A549 (cell line): ENCODE results near the gene FAM216B. TPM values are rescaled to one million over a fixed set of nuclear protein-coding genes. Genes with fewer than 3 reads are reported as not detected.

Experiments used
- ATAC-seq, 2 experiments: fragments of 200-7000 bp in 1 of 2; fragments of >200 bp in 1 of 2; cut with Nextera tagmentation in 1 of 2; cut with Tn5 transposase in 1 of 2; 3 replicates each; pipeline versions ENCODE4 v1.8.0 to v1.9.1; 2018 to 2020; ENCODE audit warnings: mild to moderate bottlenecking in 1 of 2, moderate library complexity in 1 of 2
- CTCF ChIA-PET: fragments of 300-600 bp; sonication (Branson Sonifier 250); formaldehyde crosslinking; extraction: SDS; loops from one replicate; lab custom pipeline; 2021; ENCODE audit warnings: antibody characterized with exemption, inconsistent platforms; lab: Yijun Ruan, JAX
- POLR2A ChIA-PET: fragments of 350-600 bp; formaldehyde crosslinking; extraction: SDS; loops from one replicate; lab custom pipeline; 2021; ENCODE audit warnings: antibody characterized with exemption, inconsistent platforms; lab: Yijun Ruan, JAX
- DNase-seq, 2 experiments: peaks; one replicate each; pipeline versions ENCODE4 v3.0.0 to v3.0.0-alpha.2; 2011 to 2016; ENCODE audit warnings: low read depth in 1 of 2, low spot score in 1 of 2
- FAIRE-seq: peaks from 2 replicates; lab custom pipeline; 2011; peaks lifted over from hg19 to GRCh38; lab: Jason Lieb, UNC
- H3K27ac ChIP-seq, 2 experiments: fragments of >200 bp; sonication (Bioruptor Twin); formaldehyde crosslinking; 3 replicates each; pipeline ENCODE4 v1.5.1; 2016 to 2017
- H3K4me1 ChIP-seq: fragments of >200 bp; sonication (Bioruptor Twin); formaldehyde crosslinking; 3 replicates; pipeline ENCODE4 v1.6.1; 2016
- H3K4me2 ChIP-seq: fragments of >200 bp; sonication (Bioruptor Twin); formaldehyde crosslinking; 3 replicates; pipeline ENCODE4 v1.6.1; 2016
- H3K4me3 ChIP-seq: fragments of >200 bp; sonication (Bioruptor Twin); formaldehyde crosslinking; 3 replicates; pipeline ENCODE4 v1.5.1; 2016
- H3K9me3 ChIP-seq: fragments of >200 bp; sonication (Bioruptor Twin); formaldehyde crosslinking; 3 replicates; pipeline ENCODE4 v1.6.1; 2016
- CEBPB ChIP-seq, 2 experiments: fragments of >200 bp in 1 of 2; sonication (Bioruptor Twin) in 1 of 2; formaldehyde crosslinking in 1 of 2; IDR thresholded peaks; 2 replicates each; pipeline ENCODE4 v1.6.1; 2012 to 2016
- EHF ChIP-seq: fragments of 250-450 bp; sonication (Bioruptor Pico); IDR thresholded peaks from 2 replicates; pipeline ENCODE4 v1.5.0; 2020; ENCODE audit warnings: mild to moderate bottlenecking
- EHMT2 ChIP-seq: fragments of 200-600 bp; sonication (generic); IDR thresholded peaks from 2 replicates; pipeline ENCODE4 v1.6.1; 2016; ENCODE audit warnings: antibody characterized with exemption, low read depth, mild to moderate bottlenecking, moderate library complexity
- EP300 ChIP-seq, 2 experiments: fragments of >200 bp; sonication (Bioruptor Twin); formaldehyde crosslinking; IDR thresholded peaks; 2 replicates in 1 of 2; 3 replicates in 1 of 2; pipeline ENCODE4 v1.6.1; 2016 to 2017
- FOSB ChIP-seq: fragments of 250-450 bp; sonication (Bioruptor Pico); IDR thresholded peaks from 2 replicates; pipeline ENCODE4 v1.5.0; 2020; ENCODE audit warnings: mild to moderate bottlenecking, moderate library complexity
- FOSL2 ChIP-seq, 2 experiments: fragments of 450-650 bp in 1 of 2; fragments of >200 bp in 1 of 2; sonication (Bioruptor Twin) in 1 of 2; formaldehyde crosslinking; IDR thresholded peaks; 2 replicates each; pipeline versions ENCODE4 v1.5.0 to v1.6.1; 2016 to 2020; ENCODE audit warnings: mild to moderate bottlenecking in 1 of 2, moderate library complexity in 1 of 2
- HOXA7 ChIP-seq: fragments of 250-450 bp; sonication (Bioruptor Pico); IDR thresholded peaks from 2 replicates; pipeline ENCODE4 v1.5.0; 2020; ENCODE audit warnings: mild to moderate bottlenecking, moderate library complexity
- KDM1A ChIP-seq: fragments of 200-600 bp; sonication (generic); IDR thresholded peaks from 2 replicates; pipeline ENCODE4 v1.6.1; 2016; ENCODE audit warnings: low read depth, mild to moderate bottlenecking
- PHF8 ChIP-seq: fragments of 200-600 bp; sonication (generic); IDR thresholded peaks from 2 replicates; pipeline ENCODE4 v1.6.1; 2016; ENCODE audit warnings: low read depth, mild to moderate bottlenecking, antibody characterized with exemption, moderate library complexity, borderline replicate concordance
- POLR2A ChIP-seq: IDR thresholded peaks from 2 replicates; pipeline ENCODE4 v1.6.1; 2012; ENCODE audit warnings: mild to moderate bottlenecking, low read length
- POLR2AphosphoS2 ChIP-seq: conservative IDR thresholded peaks from 2 replicates; pipeline ENCODE4 v1.6.1; 2012; ENCODE audit warnings: low read length, improper control_type of control experiment, inconsistent platforms
- RCOR1 ChIP-seq: fragments of 150-350 bp; IDR thresholded peaks from 2 replicates; pipeline ENCODE4 v1.6.1; 2014; ENCODE audit warnings: antibody characterized with exemption, low read length, low read depth
- RFX5 ChIP-seq: fragments of 450-650 bp; IDR thresholded peaks from 2 replicates; pipeline ENCODE4 v1.7.1; 2014; ENCODE audit warnings: antibody characterized with exemption, mild to moderate bottlenecking, moderate library complexity
- SREBF2 ChIP-seq: fragments of 450-650 bp; IDR thresholded peaks from 2 replicates; pipeline ENCODE4 v1.6.1; 2014; ENCODE audit warnings: mild to moderate bottlenecking, moderate library complexity
- whole genome bisulfite sequencing: methylation state at CpG from one replicate; pipeline ENCODE4 v1.1.6; 2017; ENCODE audit errors: missing lambda C conversion rate; 5-methylcytosine and 5-hydroxymethylcytosine counted together
- polyA plus RNA-seq, 4 experiments: library from polyadenylated mRNA; depleted of rRNA in 3 of 4; stranded (reverse); fragments of >200 nt; fragmentation: RNase III in 1 of 4; extraction: RNeasy Plus Mini Kit Qiagen cat#74134 plus additional on column Dnase treatment in 1 of 4; gene quantifications; 2 replicates in 3 of 4; 3 replicates in 1 of 4; pipeline ENCODE4 v1.2.3, GENCODE V29; 2011 to 2017
- TF ChIP-seq, protein P1 (sequence below): fragments of 250-450 bp; sonication (Bioruptor Pico); IDR thresholded peaks from 2 replicates; pipeline ENCODE4 v1.5.0; 2021; ENCODE audit warnings: mild to moderate bottlenecking, moderate library complexity, borderline replicate concordance
- TF ChIP-seq, protein P2 (sequence below): IDR thresholded peaks from 2 replicates; pipeline ENCODE4 v1.6.1; 2012; ENCODE audit warnings: low read depth, borderline replicate concordance
- TF ChIP-seq, protein P3 (sequence below): fragments of 200-600 bp; sonication (generic); IDR thresholded peaks from 2 replicates; pipeline ENCODE4 v1.6.1; 2016; ENCODE audit warnings: antibody characterized with exemption, mild to moderate bottlenecking, moderate library complexity
- TF ChIP-seq, protein P4 (sequence below): fragments of >200 bp; sonication (Bioruptor Twin); formaldehyde crosslinking; IDR thresholded peaks from 2 replicates; pipeline ENCODE4 v1.6.1; 2016

FAM216B gene
- polyA plus RNA-seq, 2 of the 4 experiments (the other 2 are of a cell fraction) = not detected

DNA sequence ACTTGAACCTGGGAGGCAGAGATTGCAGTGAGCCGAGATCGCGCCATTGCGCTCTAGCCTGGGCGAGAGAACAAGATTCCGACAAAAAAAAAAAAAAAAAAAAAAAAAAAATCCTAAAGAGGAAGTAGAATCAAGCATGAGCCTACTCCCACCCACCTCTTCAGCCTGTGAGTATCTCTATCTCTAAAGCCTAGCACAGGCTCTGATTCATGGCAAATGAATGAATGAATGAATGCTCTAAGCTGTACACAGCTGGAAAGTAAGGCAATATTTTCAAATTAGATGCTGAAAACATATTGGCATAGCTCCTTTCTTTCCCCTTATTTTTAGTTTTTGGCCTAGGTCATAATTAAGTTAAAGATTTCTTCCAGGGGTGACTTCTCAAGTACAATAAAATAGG, 35.7 kb upstream of the FAM216B start:
- ATAC-seq (no peak), FAIRE-seq (no peak), DNase-seq (no peak)
- H3K27ac ChIP-seq = no peak overlapping the region
- no peaks in the 10 kb centered on the region for H3K9me3 ChIP-seq
- POLR2A ChIA-PET = no interaction called here
- H3K4me1 ChIP-seq = 0 out of 3 replicates have a peak, but pooled peaks cover 2% of the 10 kb centered on the region
- no peak for TF ChIP-seq POLR2AphosphoS2
- TF ChIP-seq POLR2A = no peak
- no peak for TF ChIP-seq FOSL2 (IDR thresholded peaks at IDR 0.05)
- TF ChIP-seq FOSL2 (CRISPR knock-in tag; IDR thresholded peaks at IDR 0.05) = no peak
- TF ChIP-seq RFX5 = no peak
- no peak for TF ChIP-seq RCOR1
- CTCF ChIA-PET = no interaction called here
- no peak overlapping the region for H3K4me3 ChIP-seq
- WGBS = 100% methylated on average over 1 of the region's 6 CpGs
- H3K4me2 ChIP-seq = no peak overlapping the region

DNA sequence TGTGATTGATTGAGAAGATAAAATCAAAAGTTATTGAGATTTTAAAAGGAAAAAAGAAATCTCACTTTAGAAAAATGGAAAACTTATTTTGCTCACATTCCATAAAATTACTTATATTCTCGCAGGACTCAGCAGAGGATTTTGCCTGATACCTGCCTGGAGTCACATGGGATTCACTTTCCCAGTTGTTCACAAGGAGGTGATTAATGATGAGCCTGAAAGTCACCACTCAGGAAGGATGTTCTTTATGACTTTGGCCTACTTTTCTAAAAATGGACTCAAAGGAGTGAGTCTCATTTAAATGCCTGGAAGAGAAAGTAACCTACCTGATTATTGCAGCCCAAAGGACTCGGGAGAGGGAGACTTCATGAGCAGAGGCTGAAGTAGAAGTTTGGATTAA, 34.5 kb upstream of the FAM216B start:
- 16% methylated on average over 2 of the region's 2 CpGs for WGBS
- FAIRE-seq (no peak), ATAC-seq (no peak), DNase-seq (no peak)
- CTCF ChIA-PET = no interaction called here
- H3K27ac ChIP-seq = no peak overlapping the region
- no peaks in the 10 kb centered on the region for H3K9me3 ChIP-seq
- no peak overlapping the region for H3K4me2 ChIP-seq
- 0 out of 3 replicates have a peak, but pooled peaks cover 2% of the 10 kb centered on the region for H3K4me1 ChIP-seq
- TF ChIP-seq KDM1A (no peak), FOSL2 (IDR thresholded peaks at IDR 0.05) (no peak), FOSL2 (CRISPR knock-in tag; IDR thresholded peaks at IDR 0.05) (no peak), FOSB (CRISPR knock-in tag) (no peak)
- TF ChIP-seq, protein P1, sequence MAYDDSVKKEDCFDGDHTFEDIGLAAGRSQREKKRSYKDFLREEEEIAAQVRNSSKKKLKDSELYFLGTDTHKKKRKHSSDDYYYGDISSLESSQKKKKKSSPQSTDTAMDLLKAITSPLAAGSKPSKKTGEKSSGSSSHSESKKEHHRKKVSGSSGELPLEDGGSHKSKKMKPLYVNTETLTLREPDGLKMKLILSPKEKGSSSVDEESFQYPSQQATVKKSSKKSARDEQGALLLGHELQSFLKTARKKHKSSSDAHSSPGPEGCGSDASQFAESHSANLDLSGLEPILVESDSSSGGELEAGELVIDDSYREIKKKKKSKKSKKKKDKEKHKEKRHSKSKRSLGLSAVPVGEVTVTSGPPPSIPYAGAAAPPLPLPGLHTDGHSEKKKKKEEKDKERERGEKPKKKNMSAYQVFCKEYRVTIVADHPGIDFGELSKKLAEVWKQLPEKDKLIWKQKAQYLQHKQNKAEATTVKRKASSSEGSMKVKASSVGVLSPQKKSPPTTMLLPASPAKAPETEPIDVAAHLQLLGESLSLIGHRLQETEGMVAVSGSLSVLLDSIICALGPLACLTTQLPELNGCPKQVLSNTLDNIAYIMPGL (CRISPR knock-in tag) = no peak
- TF ChIP-seq, protein P2, sequence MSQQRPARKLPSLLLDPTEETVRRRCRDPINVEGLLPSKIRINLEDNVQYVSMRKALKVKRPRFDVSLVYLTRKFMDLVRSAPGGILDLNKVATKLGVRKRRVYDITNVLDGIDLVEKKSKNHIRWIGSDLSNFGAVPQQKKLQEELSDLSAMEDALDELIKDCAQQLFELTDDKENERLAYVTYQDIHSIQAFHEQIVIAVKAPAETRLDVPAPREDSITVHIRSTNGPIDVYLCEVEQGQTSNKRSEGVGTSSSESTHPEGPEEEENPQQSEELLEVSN = no peak
- TF ChIP-seq, protein P3, sequence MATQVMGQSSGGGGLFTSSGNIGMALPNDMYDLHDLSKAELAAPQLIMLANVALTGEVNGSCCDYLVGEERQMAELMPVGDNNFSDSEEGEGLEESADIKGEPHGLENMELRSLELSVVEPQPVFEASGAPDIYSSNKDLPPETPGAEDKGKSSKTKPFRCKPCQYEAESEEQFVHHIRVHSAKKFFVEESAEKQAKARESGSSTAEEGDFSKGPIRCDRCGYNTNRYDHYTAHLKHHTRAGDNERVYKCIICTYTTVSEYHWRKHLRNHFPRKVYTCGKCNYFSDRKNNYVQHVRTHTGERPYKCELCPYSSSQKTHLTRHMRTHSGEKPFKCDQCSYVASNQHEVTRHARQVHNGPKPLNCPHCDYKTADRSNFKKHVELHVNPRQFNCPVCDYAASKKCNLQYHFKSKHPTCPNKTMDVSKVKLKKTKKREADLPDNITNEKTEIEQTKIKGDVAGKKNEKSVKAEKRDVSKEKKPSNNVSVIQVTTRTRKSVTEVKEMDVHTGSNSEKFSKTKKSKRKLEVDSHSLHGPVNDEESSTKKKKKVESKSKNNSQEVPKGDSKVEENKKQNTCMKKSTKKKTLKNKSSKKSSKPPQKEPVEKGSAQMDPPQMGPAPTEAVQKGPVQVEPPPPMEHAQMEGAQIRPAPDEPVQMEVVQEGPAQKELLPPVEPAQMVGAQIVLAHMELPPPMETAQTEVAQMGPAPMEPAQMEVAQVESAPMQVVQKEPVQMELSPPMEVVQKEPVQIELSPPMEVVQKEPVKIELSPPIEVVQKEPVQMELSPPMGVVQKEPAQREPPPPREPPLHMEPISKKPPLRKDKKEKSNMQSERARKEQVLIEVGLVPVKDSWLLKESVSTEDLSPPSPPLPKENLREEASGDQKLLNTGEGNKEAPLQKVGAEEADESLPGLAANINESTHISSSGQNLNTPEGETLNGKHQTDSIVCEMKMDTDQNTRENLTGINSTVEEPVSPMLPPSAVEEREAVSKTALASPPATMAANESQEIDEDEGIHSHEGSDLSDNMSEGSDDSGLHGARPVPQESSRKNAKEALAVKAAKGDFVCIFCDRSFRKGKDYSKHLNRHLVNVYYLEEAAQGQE = no peak
- no peak overlapping the region for H3K4me3 ChIP-seq
- POLR2A ChIA-PET = no interaction called here

DNA sequence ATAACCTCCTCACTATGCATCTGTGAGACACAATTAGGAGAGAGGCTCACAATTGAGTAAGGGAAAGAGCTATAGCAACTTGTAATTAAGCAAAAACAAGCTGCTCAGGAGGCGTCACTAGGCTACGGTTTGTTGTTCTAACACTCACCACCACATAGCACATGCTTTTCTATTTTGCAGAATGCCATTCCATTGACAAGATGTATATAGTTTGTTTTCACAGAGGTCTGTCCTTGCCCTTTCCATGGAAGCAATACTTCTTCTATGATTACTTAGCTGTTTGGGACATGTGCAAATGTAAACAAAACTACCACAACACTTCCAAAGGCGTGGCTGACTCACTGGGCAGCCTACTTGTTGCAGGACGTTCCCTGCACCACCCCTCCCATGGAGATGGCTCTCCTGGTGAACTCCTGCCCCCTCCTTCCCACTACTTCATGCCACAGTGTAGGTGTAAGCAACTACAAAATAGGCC, 33.9 kb upstream of the FAM216B start:
- no peak overlapping the region for H3K4me2 ChIP-seq
- no peaks in the 10 kb centered on the region for H3K9me3 ChIP-seq
- no peak overlapping the region for H3K27ac ChIP-seq
- H3K4me1 ChIP-seq = 0 out of 3 replicates have a peak, but pooled peaks cover 2% of the 10 kb centered on the region
- no peak overlapping the region for H3K4me3 ChIP-seq
- 12% methylated on average over 4 of the region's 4 CpGs for WGBS
- FAIRE-seq (no peak), ATAC-seq (no peak), DNase-seq (peak in 1 of 2 experiments; percentile 7)
- TF ChIP-seq HOXA7 (CRISPR knock-in tag) = no peak
- no peak for TF ChIP-seq RFX5
- TF ChIP-seq EHMT2 = no peak
- no peak for TF ChIP-seq SREBF2
- TF ChIP-seq CEBPB (IDR thresholded peaks at IDR 0.05) = no peak
- no peak for TF ChIP-seq EP300 (IDR thresholded peaks at IDR 0.05)
- TF ChIP-seq, protein P4, sequence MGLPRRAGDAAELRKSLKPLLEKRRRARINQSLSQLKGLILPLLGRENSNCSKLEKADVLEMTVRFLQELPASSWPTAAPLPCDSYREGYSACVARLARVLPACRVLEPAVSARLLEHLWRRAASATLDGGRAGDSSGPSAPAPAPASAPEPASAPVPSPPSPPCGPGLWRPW = no peak
- TF ChIP-seq PHF8 = no peak
- TF ChIP-seq FOSL2 (IDR thresholded peaks at IDR 0.05) = no peak
- no peak for TF ChIP-seq FOSL2 (CRISPR knock-in tag; IDR thresholded peaks at IDR 0.05)
- no peak for TF ChIP-seq EHF (CRISPR knock-in tag)
- ChIA-PET POLR2A (no interaction called here), CTCF (no interaction called here)
